ENCODE measurements around the gene ADAP1. TPM values are rescaled to one million over a fixed set of nuclear protein-coding genes. Genes with fewer than 3 reads are reported as not detected.

Gene ADAP1
- total and polyA plus RNA-seq, 2 of the 13 experiments (the other 11 are each of a cell fraction or from before 2014, with no cell fraction given): 10.5 to 24.6 TPM

- in situ Hi-C loops (cut with HindIII; ENCODE audit: extremely low pct_ligation_motif_present, low pct_unique_long_range_greater_than_20kb): no loop called here
- Histone ChIP-seq H3K4me1 (ENCODE audit: insufficient read depth, low read length) (peaks cover 16% of the 10 kb centered on the region), H3K4me3 (replicated peaks in 1 of 3; ENCODE audit: insufficient read depth in 1 of 3, low read depth in 2 of 3, low read length in 3 of 3) (no peak overlapping the region), H3K36me3 (replicated peaks in 1 of 2; ENCODE audit: control insufficient read depth in 1 of 2, insufficient read depth in 2 of 2, low read length in 2 of 2) (peaks cover 0 to 2% of the 10 kb centered on the region in 2 experiments; a peak in 2 of 5 replicates), H3K27me3 (ENCODE audit: control insufficient read depth in 1 of 2, insufficient read depth in 2 of 2, low read length in 2 of 2) (no peaks in the 10 kb centered on the region; a peak in 1 of 5 replicates), H3K9ac (ENCODE audit: insufficient read depth, low read depth, low read length) (no peak overlapping the region), H3K4me2 (ENCODE audit: low read depth, low read length) (no peak overlapping the region), H4K20me1 (ENCODE audit: insufficient read depth, low read length) (no peaks in the 10 kb centered on the region), H3K9me3 (ENCODE audit: low read length) (no peaks in the 10 kb centered on the region), H2AFZ (ENCODE audit: low read length) (no peak overlapping the region), H3K79me2 (ENCODE audit: insufficient read depth, low read length) (no peaks in the 10 kb centered on the region), H3K27ac (ENCODE audit: extremely low read length, insufficient read depth, low read length) (no peak overlapping the region)
- ChIA-PET CTCF (ENCODE audit: low intra/inter-chr PET ratio, low total read pairs) (no interaction called here), POLR2A (no interaction called here)
- FAIRE-seq (no peak), DNase-seq (ENCODE audit: low spot score) (no peak), ATAC-seq (no peak)
- BruUV-seq (replicated peaks): no TSS peak
- 91% methylated on average over 18 of the region's 22 CpGs for WGBS (ENCODE audit: low lambda C conversion rate)
- intact Hi-C loops (cut with micrococcal nuclease; ENCODE audit: unreplicated experiment): loop anchor here (10.0 kb wide), 1 partner anchor 52 kb away; the partner anchor contains the start of gene ADAP1
- no peak for TF ChIP-seq ZNF558 (CRISPR knock-in tag; IDR thresholded peaks at IDR 0.05; ENCODE audit: borderline replicate concordance)
- no peak for TF ChIP-seq ZNF263 (CRISPR knock-in tag; IDR thresholded peaks at IDR 0.05)
- TF ChIP-seq SUZ12 (IDR thresholded peaks at IDR 0.05; ENCODE audit: low read depth, low read length): no peak
- no peak for TF ChIP-seq SMAD1 (CRISPR knock-in tag; IDR thresholded peaks at IDR 0.05; ENCODE audit: borderline replicate concordance, low read depth)
- TF ChIP-seq KAT8 (CRISPR knock-in tag; IDR thresholded peaks at IDR 0.05): no peak
- TF ChIP-seq, protein P1, sequence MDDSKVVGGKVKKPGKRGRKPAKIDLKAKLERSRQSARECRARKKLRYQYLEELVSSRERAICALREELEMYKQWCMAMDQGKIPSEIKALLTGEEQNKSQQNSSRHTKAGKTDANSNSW (CRISPR knock-in tag; IDR thresholded peaks at IDR 0.05; ENCODE audit: borderline replicate concordance): no peak
- TF ChIP-seq KDM4B (CRISPR knock-in tag; IDR thresholded peaks at IDR 0.05): no peak
- no peak for TF ChIP-seq RFX1 (IDR thresholded peaks at IDR 0.05)
- no peak for TF ChIP-seq ASH2L (IDR thresholded peaks at IDR 0.05; ENCODE audit: insufficient read length, low read depth, low read length)
- TF ChIP-seq ZBTB7B (CRISPR knock-in tag; IDR thresholded peaks at IDR 0.05): no peak
- TF ChIP-seq ATF1 (CRISPR knock-in tag; IDR thresholded peaks at IDR 0.05): no peak
- TF ChIP-seq, protein P2, sequence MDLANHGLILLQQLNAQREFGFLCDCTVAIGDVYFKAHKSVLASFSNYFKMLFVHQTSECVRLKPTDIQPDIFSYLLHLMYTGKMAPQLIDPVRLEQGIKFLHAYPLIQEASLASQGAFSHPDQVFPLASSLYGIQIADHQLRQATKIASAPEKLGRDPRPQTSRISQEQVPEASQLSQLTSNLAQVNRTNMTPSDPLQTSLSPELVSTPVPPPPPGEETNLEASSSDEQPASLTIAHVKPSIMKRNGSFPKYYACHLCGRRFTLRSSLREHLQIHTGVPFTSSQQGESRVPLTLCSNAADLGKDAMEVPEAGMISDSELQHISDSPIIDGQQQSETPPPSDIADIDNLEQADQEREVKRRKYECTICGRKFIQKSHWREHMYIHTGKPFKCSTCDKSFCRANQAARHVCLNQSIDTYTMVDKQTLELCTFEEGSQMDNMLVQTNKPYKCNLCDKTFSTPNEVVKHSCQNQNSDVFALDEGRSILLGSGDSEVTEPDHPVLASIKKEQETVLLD (CRISPR knock-in tag; IDR thresholded peaks at IDR 0.05; ENCODE audit: low read depth): no peak
These were observed 51.5 kb downstream of the ADAP1 start for GRCh38 chr7:902996-903395.
